HepG2 (cell line): Measurements from ENCODE around the gene ATP5F1E. TPM values are rescaled to one million over a fixed set of nuclear protein-coding genes. Genes with fewer than 3 reads are reported as not detected.
A peak's percentile ranks its signal among the peaks of the same experiment; 100 is the strongest.

Source experiments
- ARHGAP35 ChIP-seq: sonication (generic); formaldehyde crosslinking; IDR thresholded peaks from 2 replicates; pipeline ENCODE4 v1.9.0; 2022; ENCODE audit warnings: mild to moderate bottlenecking, inconsistent platforms, moderate library complexity, missing genetic modification reagents, borderline replicate concordance
- GATAD1 ChIP-seq: IDR thresholded peaks from 2 replicates; pipeline ENCODE4 v1.6.1; 2016; ENCODE audit warnings: missing genetic modification reagents, missing compliant biosample characterization
- HMG20B ChIP-seq: conservative IDR thresholded peaks from 2 replicates; pipeline ENCODE4 v1.6.1; 2016; ENCODE audit warnings: missing genetic modification reagents, missing compliant biosample characterization
- HOXA5 ChIP-seq: sonication (generic); formaldehyde crosslinking; IDR thresholded peaks from 2 replicates; pipeline ENCODE4 v1.4.0; 2020; ENCODE audit warnings: missing genetic modification reagents
- KDM2A ChIP-seq: sonication (generic); formaldehyde crosslinking; IDR thresholded peaks from 2 replicates; pipeline ENCODE4 v1.4.0; 2020; ENCODE audit warnings: low read depth, missing genetic modification reagents, borderline replicate concordance
- SMAD9 ChIP-seq: sonication (generic); formaldehyde crosslinking; IDR thresholded peaks from 2 replicates; pipeline ENCODE4 v1.5.1; 2020; ENCODE audit warnings: mild to moderate bottlenecking, missing genetic modification reagents
- TBX2 ChIP-seq: sonication (generic); formaldehyde crosslinking; IDR thresholded peaks from 2 replicates; pipeline ENCODE4 v1.5.0; 2020; ENCODE audit warnings: missing genetic modification reagents, mild to moderate bottlenecking, borderline replicate concordance
- ZFP41 ChIP-seq: sonication (generic); formaldehyde crosslinking; IDR thresholded peaks from 2 replicates; pipeline ENCODE4 v1.4.0; 2020; ENCODE audit warnings: mild to moderate bottlenecking, missing genetic modification reagents, borderline replicate concordance
- ZNF235 ChIP-seq: sonication (generic); formaldehyde crosslinking; IDR thresholded peaks from 2 replicates; pipeline ENCODE4 v1.8.1; 2023; ENCODE audit warnings: mild to moderate bottlenecking, missing genetic modification reagents, borderline replicate concordance
- ZNF605 ChIP-seq: sonication (generic); formaldehyde crosslinking; IDR thresholded peaks from 2 replicates; pipeline ENCODE4 v1.8.0; 2022; ENCODE audit warnings: mild to moderate bottlenecking, missing genetic modification reagents
- ZNF720 ChIP-seq: sonication (generic); formaldehyde crosslinking; IDR thresholded peaks from 2 replicates; pipeline ENCODE4 v1.4.0; 2020; ENCODE audit warnings: missing genetic modification reagents
- ZNF746 ChIP-seq: sonication (generic); formaldehyde crosslinking; IDR thresholded peaks from 2 replicates; pipeline ENCODE4 v1.8.0; 2022; ENCODE audit warnings: mild to moderate bottlenecking, missing genetic modification reagents
- polyA plus RNA-seq, 8 experiments: library from polyadenylated mRNA; depleted of rRNA in 3 of 8; stranded (reverse) in 7 of 8; unstranded in 1 of 8; fragments of >200 nt; fragmentation: Illumina TruSeq in 4 of 8; extraction: Trizol in 4 of 8; gene quantifications; 2 replicates each; pipeline versions ENCODE4 v1.2.1 to v1.2.3, GENCODE V29; 2011 to 2016; ENCODE audit warnings: low read depth in 4 of 8, missing spikeins in 1 of 8, mixed read lengths in 1 of 8; ENCODE audit not compliant: insufficient read depth in 1 of 8
- total RNA-seq, 5 experiments: library from RNA; depleted of rRNA; stranded (reverse); fragments of >200 nt; fragmentation: Illumina TruSeq; extraction: Trizol; gene quantifications; 2 replicates each; pipeline ENCODE4 v1.2.3, GENCODE V29; 2016; ENCODE audit warnings: low read depth in 1 of 5
- TF ChIP-seq, protein P1 (sequence below), 2 experiments: sonication (generic) in 1 of 2; formaldehyde crosslinking in 1 of 2; IDR thresholded peaks; 2 replicates each; pipeline versions ENCODE4 v1.6.1 to v1.9.0; 2014 to 2022; ENCODE audit warnings: antibody characterized with exemption in 1 of 2, borderline replicate concordance in 1 of 2, inconsistent platforms in 1 of 2, low read depth in 1 of 2, missing genetic modification reagents in 1 of 2
- TF ChIP-seq, protein P2 (sequence below): sonication (generic); formaldehyde crosslinking; IDR thresholded peaks from 2 replicates; pipeline ENCODE4 v1.5.0; 2020; ENCODE audit warnings: mild to moderate bottlenecking, missing genetic modification reagents
- TF ChIP-seq, protein P3 (sequence below): sonication (generic); formaldehyde crosslinking; IDR thresholded peaks from 2 replicates; pipeline ENCODE4 v1.8.1; 2023; ENCODE audit warnings: mild to moderate bottlenecking, missing genetic modification reagents, borderline replicate concordance
- TF ChIP-seq, protein P4 (sequence below): sonication (generic); formaldehyde crosslinking; IDR thresholded peaks from 2 replicates; pipeline ENCODE4 v1.4.0; 2020; ENCODE audit warnings: missing genetic modification reagents, mild to moderate bottlenecking, borderline replicate concordance
- TF ChIP-seq, protein P5 (sequence below): sonication (generic); formaldehyde crosslinking; IDR thresholded peaks from 2 replicates; pipeline ENCODE4 v1.4.0; 2020; ENCODE audit warnings: missing genetic modification reagents

Gene ATP5F1E
- total and polyA plus RNA-seq, 2 of the 13 experiments (the other 11 are each of a cell fraction or from before 2014, with no cell fraction given): 121 to 134 TPM

DNA sequence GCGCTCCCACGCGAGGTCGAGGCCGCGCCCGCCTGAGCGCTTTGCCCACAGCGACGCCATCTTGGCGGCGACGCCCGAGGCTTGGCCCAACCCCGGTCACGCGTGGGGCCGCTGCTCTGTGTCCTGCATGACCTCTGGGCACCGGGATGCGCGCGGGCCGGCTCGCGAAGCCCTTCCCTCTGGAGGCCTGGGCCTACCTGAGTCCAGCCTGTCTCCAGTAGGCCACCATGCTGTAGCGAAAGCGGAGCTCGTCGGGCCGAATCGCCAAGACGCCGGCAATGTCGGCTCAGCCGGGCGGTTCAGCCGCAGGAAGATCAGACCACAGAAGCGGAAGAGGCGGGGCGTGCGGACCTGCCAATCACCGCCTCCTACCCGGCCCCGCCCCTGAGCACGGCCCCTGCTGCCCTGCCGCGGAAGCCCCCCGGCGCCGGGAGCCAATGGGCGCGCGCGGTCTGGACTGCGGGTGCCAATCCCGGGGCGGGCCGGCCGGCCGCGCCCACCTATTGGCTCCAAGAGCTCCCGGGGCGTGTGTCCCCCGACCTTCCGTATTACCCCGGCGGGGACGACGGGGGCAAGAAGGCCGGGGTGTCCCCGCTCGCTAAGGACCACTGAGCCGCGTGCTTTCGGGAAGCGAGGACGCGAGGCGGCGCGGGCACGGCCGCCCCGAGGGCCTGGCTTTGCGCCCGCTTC is at the start of gene ATP5F1E (continued):
- TF ChIP-seq HOXA5 (CRISPR knock-in tag): peak; percentile 84
- TF ChIP-seq, protein P1, sequence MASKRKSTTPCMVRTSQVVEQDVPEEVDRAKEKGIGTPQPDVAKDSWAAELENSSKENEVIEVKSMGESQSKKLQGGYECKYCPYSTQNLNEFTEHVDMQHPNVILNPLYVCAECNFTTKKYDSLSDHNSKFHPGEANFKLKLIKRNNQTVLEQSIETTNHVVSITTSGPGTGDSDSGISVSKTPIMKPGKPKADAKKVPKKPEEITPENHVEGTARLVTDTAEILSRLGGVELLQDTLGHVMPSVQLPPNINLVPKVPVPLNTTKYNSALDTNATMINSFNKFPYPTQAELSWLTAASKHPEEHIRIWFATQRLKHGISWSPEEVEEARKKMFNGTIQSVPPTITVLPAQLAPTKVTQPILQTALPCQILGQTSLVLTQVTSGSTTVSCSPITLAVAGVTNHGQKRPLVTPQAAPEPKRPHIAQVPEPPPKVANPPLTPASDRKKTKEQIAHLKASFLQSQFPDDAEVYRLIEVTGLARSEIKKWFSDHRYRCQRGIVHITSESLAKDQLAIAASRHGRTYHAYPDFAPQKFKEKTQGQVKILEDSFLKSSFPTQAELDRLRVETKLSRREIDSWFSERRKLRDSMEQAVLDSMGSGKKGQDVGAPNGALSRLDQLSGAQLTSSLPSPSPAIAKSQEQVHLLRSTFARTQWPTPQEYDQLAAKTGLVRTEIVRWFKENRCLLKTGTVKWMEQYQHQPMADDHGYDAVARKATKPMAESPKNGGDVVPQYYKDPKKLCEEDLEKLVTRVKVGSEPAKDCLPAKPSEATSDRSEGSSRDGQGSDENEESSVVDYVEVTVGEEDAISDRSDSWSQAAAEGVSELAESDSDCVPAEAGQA (IDR thresholded peaks at IDR 0.05; ENCODE audit: low read depth): peak; percentile 77
- TF ChIP-seq, protein P1 (CRISPR knock-in tag; IDR thresholded peaks at IDR 0.05; ENCODE audit: borderline replicate concordance): no peak; the same call in 1 of the 2 replicates
- TF ChIP-seq HMG20B (CRISPR knock-in tag): no peak; the same call in 1 of the 2 replicates
- peak; percentile 88 for TF ChIP-seq ZNF605 (CRISPR knock-in tag)
- TF ChIP-seq ZNF235 (CRISPR knock-in tag): peak; percentile 87
- TF ChIP-seq TBX2 (CRISPR knock-in tag): peak; percentile 94; the same call in 1 of the 2 replicates
- TF ChIP-seq GATAD1 (CRISPR knock-in tag): peak; percentile 83
- TF ChIP-seq, protein P2, sequence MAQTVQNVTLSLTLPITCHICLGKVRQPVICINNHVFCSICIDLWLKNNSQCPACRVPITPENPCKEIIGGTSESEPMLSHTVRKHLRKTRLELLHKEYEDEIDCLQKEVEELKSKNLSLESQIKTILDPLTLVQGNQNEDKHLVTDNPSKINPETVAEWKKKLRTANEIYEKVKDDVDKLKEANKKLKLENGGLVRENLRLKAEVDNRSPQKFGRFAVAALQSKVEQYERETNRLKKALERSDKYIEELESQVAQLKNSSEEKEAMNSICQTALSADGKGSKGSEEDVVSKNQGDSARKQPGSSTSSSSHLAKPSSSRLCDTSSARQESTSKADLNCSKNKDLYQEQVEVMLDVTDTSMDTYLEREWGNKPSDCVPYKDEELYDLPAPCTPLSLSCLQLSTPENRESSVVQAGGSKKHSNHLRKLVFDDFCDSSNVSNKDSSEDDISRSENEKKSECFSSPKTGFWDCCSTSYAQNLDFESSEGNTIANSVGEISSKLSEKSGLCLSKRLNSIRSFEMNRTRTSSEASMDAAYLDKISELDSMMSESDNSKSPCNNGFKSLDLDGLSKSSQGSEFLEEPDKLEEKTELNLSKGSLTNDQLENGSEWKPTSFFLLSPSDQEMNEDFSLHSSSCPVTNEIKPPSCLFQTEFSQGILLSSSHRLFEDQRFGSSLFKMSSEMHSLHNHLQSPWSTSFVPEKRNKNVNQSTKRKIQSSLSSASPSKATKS (CRISPR knock-in tag): no peak
- TF ChIP-seq KDM2A (CRISPR knock-in tag): peak; percentile 93
- TF ChIP-seq ZFP41 (CRISPR knock-in tag): peak; percentile 92; the same call in 1 of the 2 replicates
- TF ChIP-seq, protein P3, sequence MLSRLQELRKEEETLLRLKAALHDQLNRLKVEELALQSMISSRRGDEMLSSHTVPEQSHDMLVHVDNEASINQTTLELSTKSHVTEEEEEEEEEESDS (CRISPR knock-in tag): peak; percentile 69
- TF ChIP-seq, protein P4, sequence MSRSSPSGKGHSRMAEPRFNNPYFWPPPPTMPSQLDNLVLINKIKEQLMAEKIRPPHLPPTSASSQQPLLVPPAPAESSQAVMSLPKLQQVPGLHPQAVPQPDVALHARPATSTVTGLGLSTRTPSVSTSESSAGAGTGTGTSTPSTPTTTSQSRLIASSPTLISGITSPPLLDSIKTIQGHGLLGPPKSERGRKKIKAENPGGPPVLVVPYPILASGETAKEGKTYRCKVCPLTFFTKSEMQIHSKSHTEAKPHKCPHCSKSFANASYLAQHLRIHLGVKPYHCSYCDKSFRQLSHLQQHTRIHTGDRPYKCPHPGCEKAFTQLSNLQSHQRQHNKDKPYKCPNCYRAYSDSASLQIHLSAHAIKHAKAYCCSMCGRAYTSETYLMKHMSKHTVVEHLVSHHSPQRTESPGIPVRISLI (CRISPR knock-in tag): peak; percentile 42; the same call in 1 of the 2 replicates
- TF ChIP-seq, protein P5, sequence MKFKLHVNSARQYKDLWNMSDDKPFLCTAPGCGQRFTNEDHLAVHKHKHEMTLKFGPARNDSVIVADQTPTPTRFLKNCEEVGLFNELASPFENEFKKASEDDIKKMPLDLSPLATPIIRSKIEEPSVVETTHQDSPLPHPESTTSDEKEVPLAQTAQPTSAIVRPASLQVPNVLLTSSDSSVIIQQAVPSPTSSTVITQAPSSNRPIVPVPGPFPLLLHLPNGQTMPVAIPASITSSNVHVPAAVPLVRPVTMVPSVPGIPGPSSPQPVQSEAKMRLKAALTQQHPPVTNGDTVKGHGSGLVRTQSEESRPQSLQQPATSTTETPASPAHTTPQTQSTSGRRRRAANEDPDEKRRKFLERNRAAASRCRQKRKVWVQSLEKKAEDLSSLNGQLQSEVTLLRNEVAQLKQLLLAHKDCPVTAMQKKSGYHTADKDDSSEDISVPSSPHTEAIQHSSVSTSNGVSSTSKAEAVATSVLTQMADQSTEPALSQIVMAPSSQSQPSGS: 0 out of 2 replicates have a peak, but pooled peaks have one; percentile 54
- peak; percentile 65; the same call in 1 of the 2 replicates for TF ChIP-seq ZNF720
- peak; percentile 97 for TF ChIP-seq ARHGAP35
- TF ChIP-seq ZNF746 (CRISPR knock-in tag): peak; percentile 29; the same call in 1 of the 2 replicates
- TF ChIP-seq SMAD9 (CRISPR knock-in tag): 0 out of 2 replicates have a peak, but pooled peaks have one; percentile 80
